GM12891 (cell line): Measurements from ENCODE around the gene MECR.

Experiments used
- POLR2A ChIP-seq: IDR thresholded peaks from 2 replicates; pipeline ENCODE4 v1.6.1; 2011; ENCODE audit warnings: low read depth, low read length, control low read depth
- POLR2AphosphoS5 ChIP-seq: IDR thresholded peaks from 2 replicates; pipeline ENCODE4 v1.6.1; 2011; ENCODE audit warnings: low read depth, low read length, control low read depth
- POU2F2 ChIP-seq: IDR thresholded peaks from 2 replicates; pipeline ENCODE4 v1.6.1; 2011; ENCODE audit warnings: low read depth, mild to moderate bottlenecking, control low read depth, low read length, moderate library complexity
- TAF1 ChIP-seq: IDR thresholded peaks from 2 replicates; pipeline ENCODE4 v1.6.1; 2011; ENCODE audit warnings: low read depth, low read length, control low read depth

DNA sequence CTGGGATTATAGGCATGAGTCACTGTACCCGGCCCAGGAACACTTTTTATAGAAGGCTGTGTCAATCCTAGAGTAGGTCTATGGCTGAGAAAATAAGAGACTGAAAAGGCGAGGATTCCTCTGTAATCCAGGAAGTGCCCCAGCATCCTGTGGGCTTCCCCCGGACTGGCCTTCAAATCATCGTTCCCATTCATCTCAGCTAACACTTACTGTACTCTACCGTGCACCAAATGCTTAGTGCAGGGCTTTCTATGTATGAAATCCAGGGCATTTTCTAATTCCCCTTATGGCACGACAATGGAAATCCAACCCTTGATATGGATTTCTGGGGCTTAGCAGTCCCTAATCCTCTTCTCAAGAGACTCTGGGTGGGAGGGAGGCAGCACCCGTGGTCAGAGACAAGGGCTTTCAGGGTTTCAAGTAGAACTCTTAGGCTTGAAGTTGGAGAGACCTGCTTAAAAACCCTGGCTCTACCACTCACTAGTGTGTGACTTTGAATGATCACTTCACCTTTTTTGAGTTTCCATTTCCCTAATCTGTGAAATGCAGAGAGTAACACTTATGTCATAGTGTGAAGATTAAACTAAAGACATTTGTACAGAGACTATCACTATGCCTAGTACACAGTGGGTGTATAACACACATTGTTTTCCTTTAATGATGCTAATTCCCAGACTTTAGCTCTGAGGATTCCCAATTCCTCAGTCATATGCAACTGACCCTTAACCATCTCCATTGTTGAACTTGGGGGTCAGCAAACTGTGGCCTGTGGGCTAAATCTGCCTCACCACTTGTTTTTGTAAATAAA is 20.3 kb downstream of the MECR start:
- no peak for TF ChIP-seq POLR2A
- TF ChIP-seq POLR2AphosphoS5, result no peak
- no peak for TF ChIP-seq TAF1
- TF ChIP-seq POU2F2, result no peak
